ENCODE results near the gene ANXA8. TPM values are rescaled to one million over a fixed set of nuclear protein-coding genes. Genes with fewer than 3 reads are reported as not detected.

Gene ANXA8
- total and polyA plus RNA-seq, 2 experiments from 2014 or later, result not detected

- TF ChIP-seq ZNF462 (CRISPR knock-in tag; IDR thresholded peaks at IDR 0.05) (no peak), ETS1 (IDR thresholded peaks at IDR 0.05) (no peak), JUNB (IDR thresholded peaks at IDR 0.05; ENCODE audit: unreplicated experiment) (no peak), CREB1 (CRISPR knock-in tag; IDR thresholded peaks at IDR 0.05; ENCODE audit: low read depth) (no peak), CTCF (conservative IDR thresholded peaks at IDR 0.05; ENCODE audit: low read depth in 2 of 2) (no peak)
These were observed 32.5 kb downstream of the ANXA8 start (continued) for GRCh38 chr10:47451273-47451997.

GRCh38 chr10:47450442-47450841, 33.5 kb downstream of the ANXA8 start:
- no peaks in the 10 kb centered on the region for H3K4me1 ChIP-seq (ENCODE audit: insufficient read depth)
- no peaks in the 10 kb centered on the region for H3F3A ChIP-seq (replicated peaks; ENCODE audit: low read depth)
- DNase-seq (ENCODE audit: low spot score) (no peak), ATAC-seq (no peak)
- H2AFZ ChIP-seq, result no peak overlapping the region
- Mint-ChIP-seq H3K36me3 (ENCODE audit: low read depth) (no peaks in the 10 kb centered on the region; the same call in 1 of the 3 replicates), H3K4me1 (peaks cover 16% of the 10 kb centered on the region), H3K4me3 (no peak overlapping the region), H3K27me3 (ENCODE audit: insufficient read depth, low read depth, poor library complexity) (peaks cover 11% of the 10 kb centered on the region), H3K9me3 (peaks cover 7% of the 10 kb centered on the region), H3K27ac (no peak overlapping the region)
- no peak overlapping the region for H3K4me2 ChIP-seq
- no peaks in the 10 kb centered on the region for H3K79me2 ChIP-seq (replicated peaks; ENCODE audit: insufficient read depth)
- no peak overlapping the region for H3K4me3 ChIP-seq
- no peaks in the 10 kb centered on the region for H3K27me3 ChIP-seq (ENCODE audit: insufficient read depth)
- no peak overlapping the region for H3K27ac ChIP-seq (ENCODE audit: low read depth)
- H3K36me3 ChIP-seq (ENCODE audit: insufficient read depth), result no peaks in the 10 kb centered on the region
- no peaks in the 10 kb centered on the region for H3K9me2 ChIP-seq (ENCODE audit: insufficient read depth)
- H4K20me1 ChIP-seq (replicated peaks; ENCODE audit: insufficient read depth), result no peaks in the 10 kb centered on the region
- TF ChIP-seq CTCF (conservative IDR thresholded peaks at IDR 0.05; ENCODE audit: low read depth in 2 of 2) (no peak), NANOG (IDR thresholded peaks at IDR 0.05; ENCODE audit: borderline replicate concordance) (no peak), POLR2AphosphoS5 (IDR thresholded peaks at IDR 0.05; ENCODE audit: low read depth) (no peak)
